Measurements from ENCODE around the gene DTD1.

GRCh38 chr20:18754653-18755045, 166.8 kb downstream of the DTD1 start:
- no peak for TF ChIP-seq EZH2 (IDR thresholded peaks at IDR 0.05; ENCODE audit: borderline replicate concordance, low read length)
- no peak for TF ChIP-seq CTCF (IDR thresholded peaks at IDR 0.05; ENCODE audit: low read length)
